Measurements from ENCODE around the gene ARHGEF16.

Gene ARHGEF16

GRCh38 chr1:3440300-3440681 is 14.2 kb upstream of the ARHGEF16 start:
- no peak overlapping the region for H3K4me2 ChIP-seq (ENCODE audit: low read depth, low read length)
- H3K4me3 ChIP-seq (ENCODE audit: low read length), result no peak overlapping the region
- H3F3A ChIP-seq (ENCODE audit: insufficient read depth, low read length), result no peaks in the 10 kb centered on the region
- H4K20me1 ChIP-seq (ENCODE audit: insufficient read depth, low read length), result no peaks in the 10 kb centered on the region
- no peaks in the 10 kb centered on the region for H3K4me1 ChIP-seq (ENCODE audit: low read length)
- H3K9me3 ChIP-seq (replicated peaks; ENCODE audit: insufficient read depth, low read length), result no peaks in the 10 kb centered on the region
- H3K36me3 ChIP-seq (replicated peaks; ENCODE audit: insufficient read depth, low read length), result no peaks in the 10 kb centered on the region
- H3K27me3 ChIP-seq (replicated peaks; ENCODE audit: insufficient read depth, low read length), result peaks cover 96% of the 10 kb centered on the region
- H3K9me2 ChIP-seq (replicated peaks; ENCODE audit: insufficient read depth, low read length), result no peaks in the 10 kb centered on the region
- no peak overlapping the region for H3K9ac ChIP-seq (ENCODE audit: low read length)
- H3K79me2 ChIP-seq (ENCODE audit: low read length), result no peaks in the 10 kb centered on the region
- H2AFZ ChIP-seq (ENCODE audit: low read length), result no peak overlapping the region
- no peak overlapping the region for H3K27ac ChIP-seq (ENCODE audit: low read length)
- DNase-seq, result no peak
- no peak for TF ChIP-seq CTCF (IDR thresholded peaks at IDR 0.05; ENCODE audit: low read length)

DNA sequence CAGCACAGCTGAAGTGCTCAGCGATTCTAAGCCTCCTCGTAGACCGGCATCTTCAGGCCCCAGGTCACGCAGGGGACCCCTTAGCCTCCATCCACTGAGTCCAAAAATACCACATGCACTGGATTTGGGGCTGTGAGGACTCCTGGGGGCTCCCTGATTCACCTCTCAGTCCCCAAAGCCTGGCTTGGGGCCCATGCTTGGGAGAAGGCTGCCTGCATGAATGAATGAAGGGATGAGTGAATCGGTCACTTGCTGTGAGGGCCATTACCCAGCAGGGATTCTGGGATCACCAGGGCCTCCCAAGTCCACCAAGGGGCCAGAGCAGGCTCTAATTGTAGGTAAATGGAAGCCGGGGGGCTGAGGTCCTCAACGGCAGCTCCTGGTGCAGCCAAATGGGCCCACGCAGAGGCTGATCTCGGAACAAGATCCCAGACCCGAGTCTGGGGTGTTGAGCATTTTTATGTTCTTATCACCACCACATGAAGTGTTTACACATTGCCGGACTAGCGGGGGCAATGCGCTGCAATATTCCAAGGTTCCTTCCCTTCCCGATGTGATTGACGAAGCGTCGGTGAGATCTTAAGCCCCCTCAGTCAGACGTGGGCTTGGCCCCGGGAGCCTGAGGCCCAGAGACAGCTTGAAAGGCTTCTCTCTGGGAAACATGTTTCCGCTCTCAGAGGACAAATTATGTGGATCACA is 13.6 kb upstream of the ARHGEF16 start:
- H3K9me2 ChIP-seq (replicated peaks; ENCODE audit: insufficient read depth, low read length), result no peaks in the 10 kb centered on the region
- no peaks in the 10 kb centered on the region for H3K36me3 ChIP-seq (replicated peaks; ENCODE audit: insufficient read depth, low read length)
- no peak for DNase-seq
- H3K9me3 ChIP-seq (replicated peaks; ENCODE audit: insufficient read depth, low read length), result no peaks in the 10 kb centered on the region
- H3K79me2 ChIP-seq (ENCODE audit: low read length), result no peaks in the 10 kb centered on the region
- H3K27me3 ChIP-seq (replicated peaks; ENCODE audit: insufficient read depth, low read length), result peaks cover 96% of the 10 kb centered on the region
- no peaks in the 10 kb centered on the region for H3F3A ChIP-seq (ENCODE audit: insufficient read depth, low read length)
- H3K4me2 ChIP-seq (ENCODE audit: low read depth, low read length), result no peak overlapping the region
- H3K27ac ChIP-seq (ENCODE audit: low read length), result no peak overlapping the region
- TF ChIP-seq EZH2 (optimal IDR thresholded peaks at IDR 0.05; ENCODE audit: low read depth, low read length) (no peak), CTCF (IDR thresholded peaks at IDR 0.05; ENCODE audit: low read length) (no peak), EZH2phosphoT487 (IDR thresholded peaks at IDR 0.05; ENCODE audit: low read length) (no peak)
- H3K4me3 ChIP-seq (ENCODE audit: low read length), result no peak overlapping the region
- H3K9ac ChIP-seq (ENCODE audit: low read length), result no peak overlapping the region
- no peaks in the 10 kb centered on the region for H3K4me1 ChIP-seq (ENCODE audit: low read length)
- no peak overlapping the region for H2AFZ ChIP-seq (ENCODE audit: low read length)
- no peaks in the 10 kb centered on the region for H4K20me1 ChIP-seq (ENCODE audit: insufficient read depth, low read length)

DNA sequence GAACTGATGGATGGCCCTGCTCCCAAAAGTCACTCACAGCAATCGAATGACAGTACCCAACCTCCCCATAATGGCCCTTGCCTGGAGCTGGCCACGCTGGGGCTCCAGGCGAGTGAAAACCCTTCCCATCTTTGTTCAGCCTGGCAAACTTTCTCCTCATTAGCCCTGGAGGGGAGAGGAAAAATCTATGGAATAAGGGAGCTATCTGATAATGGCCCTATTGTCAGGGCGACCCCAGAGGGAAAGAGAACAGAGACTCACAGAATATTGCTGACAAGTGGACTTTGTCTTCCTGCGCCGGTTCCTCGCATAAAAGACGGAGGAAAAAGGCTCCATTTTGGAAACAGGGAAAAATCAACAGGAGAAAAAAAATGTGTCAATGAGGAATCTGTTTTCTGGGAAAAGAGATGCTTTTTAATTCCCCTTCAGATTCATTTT is 13.0 kb upstream of the ARHGEF16 start:
- Histone ChIP-seq H3K27me3 (replicated peaks; ENCODE audit: insufficient read depth, low read length) (peaks cover 96% of the 10 kb centered on the region), H3K79me2 (ENCODE audit: low read length) (no peaks in the 10 kb centered on the region), H2AFZ (ENCODE audit: low read length) (no peak overlapping the region), H3K9me2 (replicated peaks; ENCODE audit: insufficient read depth, low read length) (no peaks in the 10 kb centered on the region), H3K9ac (ENCODE audit: low read length) (no peak overlapping the region), H4K20me1 (ENCODE audit: insufficient read depth, low read length) (no peaks in the 10 kb centered on the region), H3K4me2 (ENCODE audit: low read depth, low read length) (no peak overlapping the region), H3K9me3 (replicated peaks; ENCODE audit: insufficient read depth, low read length) (no peaks in the 10 kb centered on the region), H3F3A (ENCODE audit: insufficient read depth, low read length) (no peaks in the 10 kb centered on the region), H3K4me3 (ENCODE audit: low read length) (no peak overlapping the region), H3K4me1 (ENCODE audit: low read length) (no peaks in the 10 kb centered on the region), H3K27ac (ENCODE audit: low read length) (no peak overlapping the region), H3K36me3 (replicated peaks; ENCODE audit: insufficient read depth, low read length) (no peaks in the 10 kb centered on the region)
- no peak for DNase-seq
- no peak for TF ChIP-seq CTCF (IDR thresholded peaks at IDR 0.05; ENCODE audit: low read length)
- TF ChIP-seq EZH2phosphoT487 (IDR thresholded peaks at IDR 0.05; ENCODE audit: low read length), result no peak; the same call in 1 of the 2 replicates
- no peak for TF ChIP-seq EZH2 (optimal IDR thresholded peaks at IDR 0.05; ENCODE audit: low read depth, low read length)
